ENCODE data around the gene MMP24OS.

- TF ChIP-seq CTCF (IDR thresholded peaks at IDR 0.05): no peak
- TF ChIP-seq POLR2AphosphoS5 (IDR thresholded peaks at IDR 0.05): no peak
Measured at GRCh38 chr20:35301426-35301825, 23.5 kb upstream of the MMP24OS start.
